Prostate gland (tissue), 2 donors: ENCODE data around the gene MORN3. TPM values are rescaled to one million over a fixed set of nuclear protein-coding genes. Genes with fewer than 3 reads are reported as not detected.

Experiments used
- DNase-seq: peaks from one replicate; pipeline ENCODE4 v3.0.0-alpha.2; 2019; ENCODE audit warnings: low spot score
- H3K27ac ChIP-seq, 2 donors: fragments of 200-600 bp; sonication (generic); 2 replicates each; pipeline ENCODE4 v1.5.1; 2017 to 2019
- H3K27me3 ChIP-seq: fragments of 200-600 bp; sonication (generic); replicated peaks from 2 replicates; pipeline ENCODE4 v1.5.1; 2019; ENCODE audit not compliant: insufficient read depth
- H3K36me3 ChIP-seq, 2 donors: fragments of 200-600 bp; sonication (generic); 1 replicate in 1 of 2; 2 replicates in 1 of 2; pipeline versions ENCODE4 v1.5.1 to v1.8.1; 2017 to 2019
- H3K4me1 ChIP-seq: fragments of 200-600 bp; sonication (generic); replicated peaks from 2 replicates; pipeline ENCODE4 v1.5.1; 2019
- H3K4me3 ChIP-seq, 2 donors: fragments of 200-600 bp; sonication (generic); 2 replicates each; pipeline ENCODE4 v1.5.1; 2017 to 2019
- H3K9me3 ChIP-seq: fragments of 200-600 bp; sonication (generic); 2 replicates; pipeline ENCODE4 v1.5.1; 2017
- CTCF ChIP-seq, 4 experiments: fragments of 200-600 bp in 2 of 4; fragments of 450-650 bp in 2 of 4; sonication (generic) in 2 of 4; IDR thresholded peaks; 1 replicate in 3 of 4; 2 replicates in 1 of 4; pipeline ENCODE4 v1.5.1; 2016 to 2019; ENCODE audit warnings: antibody characterized with exemption in 4 of 4, mild to moderate bottlenecking in 2 of 4, moderate library complexity in 2 of 4
- POLR2A ChIP-seq: fragments of 450-650 bp; IDR thresholded peaks from one replicate; pipeline ENCODE4 v1.6.1; 2016; ENCODE audit warnings: antibody characterized with exemption, mild to moderate bottlenecking
- POLR2AphosphoS5 ChIP-seq: sonication (generic); formaldehyde crosslinking; IDR thresholded peaks from one replicate; pipeline ENCODE4 v1.6.1; 2017; ENCODE audit warnings: antibody characterized with exemption
- WGBS: methylation state at CpG from one replicate; pipeline ENCODE4 v1.1.5; 2018; 5-methylcytosine and 5-hydroxymethylcytosine counted together
- intact Hi-C: fragments of 100-400 bp; cut with DNase I; formaldehyde crosslinking; loops from one replicate; pipeline ENCODE4 v1.14.2; 2022
- total RNA-seq, 2 donors: library from RNA; depleted of rRNA; stranded (reverse); fragments of >200 nt; gene quantifications; one replicate each; pipeline ENCODE4 v1.1.0, GENCODE V29; 2016

MORN3 gene
- total RNA-seq, 2 donors from 2014 or later, result 1.5 TPM; not detected in 1

GRCh38 chr12:121620333-121620891 is 49.0 kb downstream of the MORN3 start:
- Histone ChIP-seq H3K27me3 (no peaks in the 10 kb centered on the region), H3K4me1 (no peaks in the 10 kb centered on the region), H3K4me3 (no peak overlapping the region), H3K27ac (no peak overlapping the region), H3K36me3 (no peaks in the 10 kb centered on the region), H3K9me3 (no peaks in the 10 kb centered on the region)
- intact Hi-C loops, result no loop called here
- DNase-seq, result no peak
- 89% methylated on average over 8 of the region's 8 CpGs for WGBS
- TF ChIP-seq CTCF (IDR thresholded peaks at IDR 0.05), result no peak
- TF ChIP-seq POLR2A, result no peak
- TF ChIP-seq POLR2AphosphoS5, result no peak

- no peaks in the 10 kb centered on the region for H3K9me3 ChIP-seq
- WGBS, result 85% methylated on average over 5 of the region's 5 CpGs
Observed at GRCh38 chr12:121618659-121619233, 50.7 kb downstream of the MORN3 start.

GRCh38 chr12:121614872-121615467 is 54.5 kb downstream of the MORN3 start:
- no peaks in the 10 kb centered on the region for H3K9me3 ChIP-seq
- TF ChIP-seq POLR2A, result no peak
- no peak for TF ChIP-seq CTCF (IDR thresholded peaks at IDR 0.05)
- TF ChIP-seq POLR2AphosphoS5, result no peak
- no peaks in the 10 kb centered on the region for H3K4me1 ChIP-seq
- no peaks in the 10 kb centered on the region for H3K36me3 ChIP-seq
- DNase-seq, result no peak
- intact Hi-C loops, result no loop called here
- no peak overlapping the region for H3K27ac ChIP-seq
- 82% methylated on average over 9 of the region's 9 CpGs for WGBS
- no peak overlapping the region for H3K4me3 ChIP-seq
- no peaks in the 10 kb centered on the region for H3K27me3 ChIP-seq

More at GRCh38 chr12:121618659-121619233, 50.7 kb downstream of the MORN3 start:
- no peaks in the 10 kb centered on the region for H3K27me3 ChIP-seq
- H3K27ac ChIP-seq, result no peak overlapping the region
- intact Hi-C loops, result no loop called here
- no peaks in the 10 kb centered on the region for H3K4me1 ChIP-seq
- H3K36me3 ChIP-seq, result no peaks in the 10 kb centered on the region
- H3K4me3 ChIP-seq, result no peak overlapping the region
- TF ChIP-seq CTCF (IDR thresholded peaks at IDR 0.05), result no peak
- TF ChIP-seq POLR2A, result no peak
- no peak for TF ChIP-seq POLR2AphosphoS5
- DNase-seq, result no peak

GRCh38 chr12:121613462-121613861 is 56.0 kb downstream of the MORN3 start:
- 96% methylated on average over 7 of the region's 7 CpGs for WGBS
- DNase-seq, result no peak
- Histone ChIP-seq H3K27me3 (no peaks in the 10 kb centered on the region), H3K36me3 (no peaks in the 10 kb centered on the region), H3K4me3 (no peak overlapping the region), H3K27ac (no peak overlapping the region), H3K4me1 (no peaks in the 10 kb centered on the region), H3K9me3 (no peaks in the 10 kb centered on the region)
- intact Hi-C loops, result no loop called here
- TF ChIP-seq POLR2AphosphoS5, result no peak
- no peak for TF ChIP-seq CTCF (IDR thresholded peaks at IDR 0.05)
- no peak for TF ChIP-seq POLR2A

GRCh38 chr12:121611306-121611705 is 58.1 kb downstream of the MORN3 start:
- 78% methylated on average over 2 of the region's 2 CpGs for WGBS
- H3K36me3 ChIP-seq, result no peaks in the 10 kb centered on the region
- TF ChIP-seq POLR2AphosphoS5 (no peak), POLR2A (no peak), CTCF (IDR thresholded peaks at IDR 0.05) (no peak)
- no peaks in the 10 kb centered on the region for H3K4me1 ChIP-seq
- no peaks in the 10 kb centered on the region for H3K9me3 ChIP-seq
- no peak overlapping the region for H3K27ac ChIP-seq
- no peak for DNase-seq
- H3K27me3 ChIP-seq, result no peaks in the 10 kb centered on the region
- intact Hi-C loops, result no loop called here
- no peak overlapping the region for H3K4me3 ChIP-seq
